ENCODE results near the gene KCTD11.

Gene KCTD11

GRCh38 chr17:7313890-7314718 is 37.9 kb upstream of the KCTD11 start:
- peak overlapping the region; percentile 35 to 81 (median 75) for H3K27ac Mint-ChIP-seq
- no peaks in the 10 kb centered on the region for H3K27me3 Mint-ChIP-seq (ENCODE audit: low read depth)
- peaks cover 67% of the 10 kb centered on the region for H3K36me3 Mint-ChIP-seq (ENCODE audit: low read depth)
- H3K4me3 Mint-ChIP-seq, result peak overlapping the region; percentile 83 to 85 (median 84)
- H3K4me1 Mint-ChIP-seq, result peaks cover 49% of the 10 kb centered on the region
- TF ChIP-seq, protein P1, sequence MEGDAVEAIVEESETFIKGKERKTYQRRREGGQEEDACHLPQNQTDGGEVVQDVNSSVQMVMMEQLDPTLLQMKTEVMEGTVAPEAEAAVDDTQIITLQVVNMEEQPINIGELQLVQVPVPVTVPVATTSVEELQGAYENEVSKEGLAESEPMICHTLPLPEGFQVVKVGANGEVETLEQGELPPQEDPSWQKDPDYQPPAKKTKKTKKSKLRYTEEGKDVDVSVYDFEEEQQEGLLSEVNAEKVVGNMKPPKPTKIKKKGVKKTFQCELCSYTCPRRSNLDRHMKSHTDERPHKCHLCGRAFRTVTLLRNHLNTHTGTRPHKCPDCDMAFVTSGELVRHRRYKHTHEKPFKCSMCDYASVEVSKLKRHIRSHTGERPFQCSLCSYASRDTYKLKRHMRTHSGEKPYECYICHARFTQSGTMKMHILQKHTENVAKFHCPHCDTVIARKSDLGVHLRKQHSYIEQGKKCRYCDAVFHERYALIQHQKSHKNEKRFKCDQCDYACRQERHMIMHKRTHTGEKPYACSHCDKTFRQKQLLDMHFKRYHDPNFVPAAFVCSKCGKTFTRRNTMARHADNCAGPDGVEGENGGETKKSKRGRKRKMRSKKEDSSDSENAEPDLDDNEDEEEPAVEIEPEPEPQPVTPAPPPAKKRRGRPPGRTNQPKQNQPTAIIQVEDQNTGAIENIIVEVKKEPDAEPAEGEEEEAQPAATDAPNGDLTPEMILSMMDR (IDR thresholded peaks at IDR 0.05; ENCODE audit: unreplicated experiment in 3 of 3), result no peak
- no peaks in the 10 kb centered on the region for H3K9me3 Mint-ChIP-seq

GRCh38 chr17:7314719-7315569 is 37.0 kb upstream of the KCTD11 start, which contains the start of gene GPS2:
Gene GPS2, minus strand, starts transcription at chr17:7315360. Its CDS starts 308 bp downstream, at chr17:7315052.
- Mint-ChIP-seq H3K4me3 (peak within 1 kb of the TSS; percentile 87 to 90 (median 87)), H3K36me3 (ENCODE audit: low read depth) (peaks cover 59% of the 10 kb centered on the region), H3K9me3 (no peaks in the 10 kb centered on the region), H3K27ac (peak within 1 kb of the TSS; percentile 78 to 98 (median 85)), H3K4me1 (peaks cover 40% of the 10 kb centered on the region), H3K27me3 (ENCODE audit: low read depth) (no peaks in the 10 kb centered on the region)
- TF ChIP-seq, protein P1 (IDR thresholded peaks at IDR 0.05; ENCODE audit: unreplicated experiment in 3 of 3), result no peak

DNA sequence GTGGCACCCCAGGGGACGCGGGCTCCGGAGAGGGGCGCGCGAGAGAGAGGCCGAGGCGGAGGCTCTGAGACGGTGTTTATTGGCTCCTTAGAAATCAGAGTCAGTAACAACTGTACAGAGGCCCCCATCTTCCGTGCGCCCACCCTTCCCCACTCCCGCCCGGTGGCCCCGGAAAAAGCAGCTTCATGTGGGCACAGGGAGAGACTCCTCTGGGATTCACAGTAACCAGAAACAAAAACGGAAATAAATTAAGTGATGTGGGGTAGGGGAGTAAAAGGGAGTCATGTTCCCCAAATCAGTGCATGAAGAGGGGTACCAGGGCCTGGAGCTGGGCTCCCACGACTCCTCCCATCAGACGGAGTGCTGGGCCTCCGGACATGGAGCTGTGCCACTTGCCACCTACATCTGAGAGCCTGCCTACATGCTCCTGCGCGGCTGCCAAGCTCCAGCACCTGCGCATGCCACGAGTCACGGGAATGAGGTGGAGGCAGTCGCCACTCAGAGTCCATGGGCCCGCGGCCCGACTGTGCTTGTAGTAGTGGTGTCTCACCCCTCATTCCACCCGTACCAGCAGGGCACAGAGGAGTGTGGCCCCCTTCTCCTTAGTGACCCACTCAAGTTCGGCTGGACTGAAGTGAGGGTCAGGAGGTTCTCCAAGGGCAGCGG is 36.3 kb upstream of the KCTD11 start:
- Mint-ChIP-seq H3K4me3 (peak overlapping the region; percentile 86 to 90 (median 87)), H3K4me1 (peaks cover 33% of the 10 kb centered on the region)

DNA sequence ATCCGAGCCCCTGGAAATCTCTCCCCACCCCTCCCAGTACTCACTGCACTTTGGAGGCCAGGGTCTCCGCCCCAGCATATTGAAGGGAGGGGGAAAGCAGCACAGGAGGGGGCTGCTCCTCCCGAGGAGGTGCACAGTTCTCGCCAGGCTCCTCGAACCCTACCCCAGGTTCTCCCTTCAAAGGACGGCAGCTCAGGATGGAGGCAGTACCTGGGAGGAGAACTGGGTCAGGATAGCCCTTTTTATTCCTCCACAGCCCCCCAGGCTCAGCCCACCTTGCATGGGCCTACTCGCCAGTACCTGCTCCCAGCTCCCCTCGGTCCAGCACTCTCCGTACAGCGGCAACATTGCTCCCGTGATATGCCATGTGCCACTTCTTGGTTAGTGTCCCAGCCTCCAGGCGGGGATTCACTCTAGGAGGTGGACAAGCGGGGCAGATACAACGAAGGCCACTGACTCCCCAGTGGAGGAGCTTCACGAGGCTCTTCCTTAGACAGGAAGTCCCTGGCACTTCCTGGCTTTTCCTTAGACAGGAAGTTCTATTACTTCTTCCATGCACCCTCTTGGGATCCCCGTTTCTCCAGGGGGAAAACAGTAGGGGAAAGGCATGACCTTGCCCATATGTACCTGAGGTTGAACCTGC is 34.7 kb upstream of the KCTD11 start:
- no peaks in the 10 kb centered on the region for H3K27me3 Mint-ChIP-seq (ENCODE audit: low read depth)
- H3K4me3 Mint-ChIP-seq, result peak overlapping the region; percentile 70 to 85 (median 82)
- H3K36me3 Mint-ChIP-seq (ENCODE audit: low read depth), result peaks cover 52% of the 10 kb centered on the region
- H3K9me3 Mint-ChIP-seq, result no peaks in the 10 kb centered on the region
- TF ChIP-seq, protein P1 (IDR thresholded peaks at IDR 0.05; ENCODE audit: unreplicated experiment in 3 of 3), result no peak
- peak overlapping the region in 2 of 3 experiments; percentile 63 to 74 for H3K27ac Mint-ChIP-seq
- peaks cover 25% of the 10 kb centered on the region for H3K4me1 Mint-ChIP-seq

More for the DNA sequence above, 36.3 kb upstream of the KCTD11 start:
- Mint-ChIP-seq H3K27me3 (ENCODE audit: low read depth) (no peaks in the 10 kb centered on the region), H3K27ac (peak overlapping the region; percentile 78 to 98 (median 85)), H3K9me3 (no peaks in the 10 kb centered on the region), H3K36me3 (ENCODE audit: low read depth) (peaks cover 51% of the 10 kb centered on the region)
- TF ChIP-seq, protein P1 (IDR thresholded peaks at IDR 0.05; ENCODE audit: unreplicated experiment in 3 of 3), result no peak

DNA sequence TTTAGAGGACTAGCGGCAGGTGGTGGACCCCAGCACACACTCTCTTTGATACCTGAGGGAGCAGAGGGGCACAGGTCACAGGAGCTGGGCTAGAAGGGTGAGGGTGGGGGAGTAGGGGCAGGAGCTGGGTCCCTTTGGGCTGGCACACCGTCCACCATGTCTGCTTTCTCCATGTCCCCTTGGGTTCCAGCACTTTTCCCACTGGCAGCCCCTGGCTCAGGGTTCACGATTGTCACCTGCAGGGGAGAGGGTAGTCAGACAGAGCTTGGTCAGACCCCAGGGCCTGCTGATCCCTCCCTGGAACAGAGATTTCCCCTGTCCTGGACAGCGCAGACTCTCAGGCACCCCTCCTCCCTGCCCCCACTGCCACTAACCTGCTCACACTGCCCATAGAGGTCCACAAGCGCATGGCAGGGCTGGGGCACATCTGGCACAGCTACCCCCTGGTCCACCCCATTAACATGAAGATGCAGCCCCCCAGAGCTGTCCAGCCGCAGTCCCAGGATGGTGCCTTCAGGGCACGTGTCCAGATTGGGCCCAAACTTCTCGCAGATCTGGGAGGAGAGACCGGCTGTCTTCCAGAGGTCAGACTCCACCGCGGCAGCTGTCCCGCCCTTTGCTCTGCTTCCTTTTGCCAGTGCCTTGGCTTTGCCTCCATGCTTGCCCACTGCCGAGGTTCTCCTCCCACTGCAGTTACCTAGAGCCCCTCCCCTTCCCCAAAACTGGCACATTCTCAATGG is 33.7 kb upstream of the KCTD11 start:
- peak overlapping the region; percentile 44 to 85 (median 70) for H3K4me3 Mint-ChIP-seq
- H3K27me3 Mint-ChIP-seq (ENCODE audit: low read depth), result no peaks in the 10 kb centered on the region
- peaks cover 16% of the 10 kb centered on the region for H3K4me1 Mint-ChIP-seq
- no peak overlapping the region for H3K27ac Mint-ChIP-seq
- peaks cover 50% of the 10 kb centered on the region for H3K36me3 Mint-ChIP-seq (ENCODE audit: low read depth)
- H3K9me3 Mint-ChIP-seq, result no peaks in the 10 kb centered on the region
- TF ChIP-seq, protein P1 (IDR thresholded peaks at IDR 0.05; ENCODE audit: unreplicated experiment in 3 of 3), result no peak
